IPS-18c (cell line): ENCODE data around the gene SPOCK1.

ENCODE experiments used
- H3K4me3 ChIP-seq: 2 replicates; pipeline ENCODE4 v1.7.0; 2013; ENCODE audit warnings: low read depth, mild to moderate bottlenecking, low read length, moderate library complexity; ENCODE audit not compliant: insufficient read depth
- H3K9me3 ChIP-seq: one replicate; pipeline ENCODE4 v1.6.1; 2013; ENCODE audit warnings: mild to moderate bottlenecking, low read length, moderate library complexity; ENCODE audit not compliant: control insufficient read depth, insufficient read depth

SPOCK1 gene

DNA sequence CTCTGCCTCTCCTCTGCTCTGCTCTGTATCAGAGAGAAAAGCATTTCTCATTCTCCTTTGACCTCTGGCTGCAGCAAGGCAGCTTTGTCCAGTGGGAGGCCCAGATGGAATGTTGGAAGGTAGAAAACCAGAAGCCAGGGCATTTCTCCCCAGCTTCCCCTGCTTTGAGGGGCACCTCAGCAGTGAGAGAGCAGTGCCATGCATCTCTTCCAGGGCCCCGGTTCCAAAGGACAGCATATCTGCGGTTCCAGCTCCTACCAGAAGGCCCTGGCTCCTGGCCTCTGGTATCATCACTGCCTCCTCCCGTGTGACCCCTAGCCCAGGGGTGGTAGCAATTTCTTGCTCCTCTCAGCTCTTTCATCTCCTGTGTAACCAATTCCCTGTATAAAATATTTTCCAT lies 190.8 kb downstream of the SPOCK1 start:
- Histone ChIP-seq H3K9me3 (no peaks in the 10 kb centered on the region), H3K4me3 (no peak overlapping the region)

DNA sequence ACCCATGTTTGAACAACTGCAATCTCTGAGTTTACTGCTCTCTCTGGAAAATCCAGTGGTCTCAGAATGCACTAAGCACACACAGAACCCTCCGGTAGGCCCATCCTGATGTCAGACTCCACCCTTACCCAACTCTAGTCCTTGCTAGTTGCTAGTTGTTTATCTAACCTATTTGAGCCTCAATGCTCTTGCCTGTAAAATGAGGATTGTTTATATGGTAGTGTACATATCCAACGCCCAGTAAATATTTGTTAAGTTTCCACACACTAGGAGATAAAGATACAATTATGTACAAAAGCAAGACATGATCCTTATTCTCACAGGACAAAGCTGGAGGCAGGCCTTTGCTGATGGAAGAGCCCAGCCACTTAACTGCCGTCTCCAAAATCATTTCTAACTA lies 192.2 kb downstream of the SPOCK1 start:
- H3K4me3 ChIP-seq, result no peak overlapping the region

DNA sequence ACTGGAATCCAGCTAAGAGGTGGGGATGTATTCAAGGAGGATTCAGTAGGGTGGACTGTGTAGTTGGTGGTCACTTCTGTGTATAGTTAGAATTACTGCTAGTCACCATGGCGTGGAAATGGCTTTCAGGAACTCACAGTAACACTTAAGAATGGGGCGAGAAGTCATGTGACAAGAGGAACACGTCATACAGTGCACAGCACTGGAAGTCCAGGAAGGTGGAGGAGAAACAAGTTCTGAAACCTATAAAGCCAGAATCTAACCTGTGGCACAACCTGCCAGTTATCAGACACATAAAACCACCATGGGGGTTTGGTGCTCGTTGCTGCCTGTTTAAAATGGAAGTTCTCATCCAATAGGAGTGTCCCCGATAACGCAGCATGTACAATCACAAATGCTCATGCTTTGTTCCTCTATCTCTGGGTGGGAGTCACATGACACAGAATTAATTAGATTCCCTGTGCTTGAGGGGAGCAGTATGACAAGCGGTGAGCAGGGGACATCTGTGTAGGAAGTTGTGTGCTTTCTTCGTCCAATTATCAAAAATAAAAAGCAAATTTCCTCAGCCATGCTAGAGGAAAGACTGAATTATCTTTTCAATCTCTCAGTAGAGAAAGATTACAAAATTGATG lies 193.0 kb downstream of the SPOCK1 start:
- Histone ChIP-seq H3K4me3 (no peak overlapping the region), H3K9me3 (no peaks in the 10 kb centered on the region)

More for the DNA sequence above, 192.2 kb downstream of the SPOCK1 start:
- H3K9me3 ChIP-seq, result no peaks in the 10 kb centered on the region

DNA sequence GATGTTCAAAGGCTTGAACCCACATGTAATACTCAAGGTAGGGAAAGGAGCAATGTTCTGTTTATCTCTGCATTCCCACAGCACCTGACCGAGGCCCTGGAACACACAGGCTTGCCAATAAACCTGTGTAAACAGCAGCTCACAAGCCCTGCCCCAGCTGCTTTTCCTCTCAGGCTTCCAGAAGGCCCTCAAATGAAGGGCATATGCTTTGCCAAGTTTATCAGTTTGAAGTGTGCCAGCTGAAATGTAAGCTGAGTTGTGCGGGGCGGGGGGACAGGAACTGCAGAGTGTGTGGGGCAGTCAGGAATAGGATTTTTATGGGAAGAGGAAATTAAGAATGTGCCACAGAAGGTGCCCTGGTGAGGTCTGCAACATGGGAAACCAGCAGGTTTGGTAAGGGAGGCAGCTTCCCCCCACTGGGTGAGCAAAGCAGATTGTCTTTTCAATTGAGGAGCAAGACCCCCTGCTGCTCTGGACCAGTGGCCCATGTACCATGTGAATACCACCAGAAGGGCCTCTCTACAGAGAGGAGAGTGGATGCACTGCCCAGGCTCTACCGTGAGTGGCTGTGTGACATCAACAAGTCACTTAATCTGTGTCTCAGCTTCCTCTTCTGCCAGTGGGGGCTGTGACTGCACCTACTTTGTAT lies 194.8 kb downstream of the SPOCK1 start:
- Histone ChIP-seq H3K9me3 (no peaks in the 10 kb centered on the region), H3K4me3 (no peak overlapping the region)

DNA sequence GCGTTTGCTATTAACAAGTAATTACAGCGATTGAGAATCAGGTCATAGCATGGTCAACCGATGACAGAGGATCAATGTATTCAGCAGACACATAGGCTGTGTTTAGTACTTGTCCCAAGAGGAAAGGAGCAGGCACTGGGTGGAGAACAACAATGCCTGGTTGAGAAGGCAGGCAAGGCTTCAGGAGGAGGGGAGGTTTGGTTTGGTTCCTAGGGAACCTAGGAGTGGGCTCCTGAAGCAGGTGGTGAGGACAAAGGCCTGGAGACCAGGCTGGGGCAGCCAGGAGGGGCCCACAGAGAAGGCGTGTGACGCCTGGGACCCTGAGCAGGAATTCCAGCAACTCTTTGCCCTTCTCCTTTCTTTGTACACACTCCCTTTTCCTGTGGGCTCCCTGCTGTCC lies 195.6 kb downstream of the SPOCK1 start:
- no peaks in the 10 kb centered on the region for H3K9me3 ChIP-seq
- no peak overlapping the region for H3K4me3 ChIP-seq

DNA sequence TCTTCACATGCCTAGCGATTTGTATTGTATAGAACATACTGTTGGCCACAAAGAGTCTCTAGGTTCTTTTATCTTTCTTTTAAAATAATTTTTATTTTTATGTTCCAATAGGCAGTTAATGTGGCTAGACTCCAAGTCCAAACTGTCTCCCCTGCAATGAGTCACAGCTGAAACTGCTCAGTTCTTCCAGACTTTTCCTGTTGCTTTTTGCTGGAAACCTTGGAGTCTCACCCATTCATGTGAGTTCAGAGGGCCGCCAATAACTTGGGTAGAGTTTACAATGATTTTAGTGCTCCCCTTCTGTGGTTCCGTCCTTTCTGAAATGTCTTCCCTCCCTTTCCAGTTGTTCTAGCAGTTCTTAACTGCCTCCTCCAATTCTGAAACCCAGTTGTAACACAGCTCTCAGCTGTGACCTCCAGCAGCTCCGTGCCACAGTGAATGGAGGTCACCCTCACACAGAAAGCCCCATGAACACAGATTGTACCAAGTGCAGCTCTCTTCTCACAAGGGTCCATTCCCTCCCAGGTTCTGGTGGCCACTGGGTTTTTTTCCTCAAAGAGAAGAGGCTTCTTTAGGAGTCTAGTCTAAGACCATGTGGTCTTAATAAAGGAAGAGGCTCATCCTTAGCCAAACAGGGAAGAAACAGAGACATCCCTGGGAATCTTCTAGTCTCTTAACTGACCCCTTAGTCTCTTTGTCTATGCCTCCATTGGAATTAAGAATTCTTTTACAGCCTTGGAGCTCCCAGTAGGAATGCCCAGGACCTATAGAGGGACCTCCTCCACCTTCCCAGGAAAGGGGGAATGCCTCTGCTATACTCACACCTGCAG lies 198.5 kb downstream of the SPOCK1 start:
- Histone ChIP-seq H3K4me3 (no peak overlapping the region), H3K9me3 (no peaks in the 10 kb centered on the region)

DNA sequence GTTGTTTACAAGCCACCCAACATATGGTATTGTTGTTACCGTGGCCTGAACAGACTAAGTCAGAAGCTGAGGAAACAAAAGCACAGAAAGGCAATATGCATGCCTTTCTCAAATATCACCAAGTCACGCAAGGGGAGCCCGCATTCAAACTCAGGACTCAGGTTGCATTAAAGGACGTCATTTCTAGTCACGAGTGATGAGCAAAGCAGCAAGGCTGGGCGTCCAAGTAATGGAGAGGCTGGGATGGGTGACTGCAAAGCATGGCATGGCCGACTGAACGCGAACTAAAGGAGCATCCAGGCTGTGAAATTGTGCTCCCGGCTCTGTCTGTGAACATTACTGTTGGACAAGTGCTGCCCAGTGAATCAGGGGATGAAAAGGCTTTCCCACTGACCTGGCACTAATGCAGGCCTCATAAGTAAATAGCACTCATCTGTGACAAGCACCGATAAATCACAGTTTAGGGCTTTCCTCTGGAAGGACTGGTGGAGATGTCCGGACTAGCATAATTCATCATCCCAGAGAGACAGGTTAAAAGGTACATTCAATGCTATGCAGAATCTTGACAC lies 202.8 kb downstream of the SPOCK1 start:
- Histone ChIP-seq H3K9me3 (no peaks in the 10 kb centered on the region), H3K4me3 (no peak overlapping the region)

DNA sequence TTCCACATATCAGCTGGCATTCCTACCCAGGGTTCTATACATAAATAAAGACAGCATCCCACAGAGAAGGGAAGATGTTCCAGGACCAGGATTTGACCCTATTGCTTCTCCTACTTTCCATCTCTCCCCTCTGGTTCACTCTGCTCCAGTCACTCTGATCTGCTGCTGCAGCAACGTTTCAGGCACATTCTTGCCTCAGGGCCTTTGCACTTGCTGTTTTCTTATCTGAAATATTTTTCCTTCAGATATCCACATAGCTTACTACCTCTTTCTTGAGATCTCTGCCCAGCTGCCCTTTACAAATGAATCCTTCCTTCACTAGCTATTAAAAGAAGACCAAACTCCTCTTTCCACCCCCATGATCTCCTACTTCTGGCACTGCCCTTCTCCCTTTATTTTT lies 204.5 kb downstream of the SPOCK1 start:
- Histone ChIP-seq H3K9me3 (no peaks in the 10 kb centered on the region), H3K4me3 (no peak overlapping the region)

DNA sequence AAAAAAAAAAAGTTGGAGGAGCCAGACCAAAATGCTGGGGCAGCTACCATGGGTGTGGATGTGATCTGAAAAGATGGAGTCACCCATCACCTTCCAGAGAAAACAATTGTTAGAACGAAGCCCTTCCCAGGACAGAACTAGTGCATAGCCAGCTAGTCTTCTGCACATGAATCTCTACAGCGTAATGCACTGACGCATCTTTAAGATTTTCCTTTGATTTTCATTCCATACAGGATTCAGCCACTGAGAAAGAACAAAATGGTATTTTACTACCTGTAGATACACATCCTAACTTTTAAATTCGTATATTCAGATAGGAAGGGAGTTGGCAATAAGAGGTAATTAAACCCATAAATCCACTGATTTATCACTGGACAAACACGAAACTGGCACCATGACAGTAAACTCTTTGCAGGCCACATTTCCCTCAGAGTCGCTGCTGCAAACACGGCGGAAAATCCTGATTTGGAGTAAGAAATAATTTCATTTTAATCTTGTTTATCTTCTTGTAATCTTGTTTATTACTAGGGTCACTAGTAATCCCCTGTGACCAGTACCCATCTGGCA lies 206.6 kb downstream of the SPOCK1 start:
- Histone ChIP-seq H3K4me3 (no peak overlapping the region), H3K9me3 (no peaks in the 10 kb centered on the region)

DNA sequence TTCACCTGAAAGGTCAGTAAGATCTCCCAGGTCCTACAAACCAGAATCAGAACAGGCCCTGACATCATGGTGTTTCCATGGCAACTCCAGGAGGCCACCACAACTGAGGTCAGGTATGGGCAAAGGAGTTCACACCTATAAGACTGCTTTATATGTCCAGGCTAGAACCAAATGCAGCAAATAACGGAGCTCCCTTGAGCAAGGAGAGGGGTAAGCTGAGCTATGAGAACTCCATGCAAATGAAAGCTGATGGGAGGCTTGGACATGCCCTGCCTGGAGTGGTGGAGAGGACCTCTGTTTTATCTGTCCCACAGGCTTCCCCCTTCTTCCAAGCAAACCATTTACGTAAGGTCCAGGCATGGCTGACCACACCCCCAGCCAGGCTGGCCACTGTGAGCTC lies 207.7 kb downstream of the SPOCK1 start:
- Histone ChIP-seq H3K4me3 (no peak overlapping the region), H3K9me3 (no peaks in the 10 kb centered on the region)

DNA sequence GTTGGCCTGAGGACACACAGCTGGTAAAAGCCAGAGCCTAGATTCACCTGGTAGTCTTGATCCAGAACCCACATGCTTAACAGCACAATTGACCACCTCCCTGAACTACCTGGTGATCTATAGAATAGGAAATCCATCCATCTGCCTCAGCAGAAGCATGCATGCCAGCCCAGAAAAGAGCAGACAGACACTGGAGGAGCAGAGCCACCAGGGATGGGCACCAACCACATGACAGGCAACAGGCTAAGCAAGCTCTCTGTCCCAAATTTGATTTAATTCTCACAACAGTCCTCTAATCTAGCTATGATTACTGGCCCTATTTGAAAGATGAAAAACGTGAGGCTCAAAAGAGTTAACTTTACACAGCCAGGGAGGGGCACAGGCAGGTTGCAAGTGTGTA lies 208.1 kb downstream of the SPOCK1 start:
- H3K9me3 ChIP-seq, result no peaks in the 10 kb centered on the region
- H3K4me3 ChIP-seq, result no peak overlapping the region

DNA sequence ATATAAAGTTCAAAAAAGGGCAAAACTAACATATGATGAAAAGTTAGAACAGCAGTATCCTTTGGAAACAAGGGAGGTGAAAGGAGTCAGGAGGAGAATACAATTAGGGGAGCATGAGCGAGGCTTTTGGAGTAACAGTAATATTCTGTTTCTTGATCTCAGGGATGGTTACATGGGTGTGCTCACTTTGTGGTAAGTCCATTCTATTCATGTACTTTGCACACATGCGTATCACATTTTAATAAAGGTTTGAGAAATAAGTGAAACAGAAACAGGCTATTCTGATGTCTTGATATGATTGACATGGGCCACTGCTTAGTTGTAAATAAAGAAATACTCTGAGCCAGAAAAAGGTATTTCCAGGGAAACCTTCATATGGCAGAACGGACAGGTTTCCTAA lies 208.8 kb downstream of the SPOCK1 start:
- no peaks in the 10 kb centered on the region for H3K9me3 ChIP-seq
- H3K4me3 ChIP-seq, result no peak overlapping the region

DNA sequence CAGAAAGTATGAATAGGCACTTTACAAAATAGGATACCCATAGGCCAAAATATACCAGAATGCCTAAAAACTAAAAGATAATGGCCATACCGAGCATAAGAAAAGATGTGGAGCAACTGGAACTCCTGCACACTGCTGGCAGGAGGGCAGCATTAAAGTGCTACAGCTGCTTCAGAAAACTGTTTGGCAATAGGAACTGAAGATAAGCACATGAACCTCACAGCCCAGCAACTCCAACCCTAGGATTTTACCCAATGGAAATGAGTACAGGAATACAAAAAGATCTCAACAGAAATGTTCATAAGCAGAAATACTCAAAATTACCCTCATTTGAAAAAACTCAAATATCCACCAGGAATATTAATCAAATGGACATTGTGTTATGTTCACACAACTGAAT lies 209.3 kb downstream of the SPOCK1 start:
- H3K9me3 ChIP-seq, result no peaks in the 10 kb centered on the region
- H3K4me3 ChIP-seq, result no peak overlapping the region

DNA sequence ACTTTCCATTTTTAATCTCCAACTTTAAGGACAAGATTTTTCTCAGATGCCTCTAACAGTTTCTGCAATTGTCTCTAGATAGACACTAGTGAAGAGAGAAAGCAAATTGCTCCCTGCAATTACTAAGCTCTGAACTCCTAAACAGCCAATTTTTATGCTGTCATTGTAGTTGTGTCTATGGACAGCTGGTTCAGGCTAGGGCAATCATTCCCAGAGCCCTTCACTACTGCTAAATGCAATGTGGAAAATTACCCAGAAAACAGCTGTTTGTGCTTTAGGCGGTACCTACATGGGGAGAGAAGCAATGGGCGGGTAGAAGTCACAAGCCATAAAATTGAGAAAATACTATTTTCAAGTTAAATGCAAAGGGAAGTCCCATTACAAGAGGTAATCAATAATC lies 211.6 kb downstream of the SPOCK1 start:
- no peak overlapping the region for H3K4me3 ChIP-seq
- no peaks in the 10 kb centered on the region for H3K9me3 ChIP-seq

DNA sequence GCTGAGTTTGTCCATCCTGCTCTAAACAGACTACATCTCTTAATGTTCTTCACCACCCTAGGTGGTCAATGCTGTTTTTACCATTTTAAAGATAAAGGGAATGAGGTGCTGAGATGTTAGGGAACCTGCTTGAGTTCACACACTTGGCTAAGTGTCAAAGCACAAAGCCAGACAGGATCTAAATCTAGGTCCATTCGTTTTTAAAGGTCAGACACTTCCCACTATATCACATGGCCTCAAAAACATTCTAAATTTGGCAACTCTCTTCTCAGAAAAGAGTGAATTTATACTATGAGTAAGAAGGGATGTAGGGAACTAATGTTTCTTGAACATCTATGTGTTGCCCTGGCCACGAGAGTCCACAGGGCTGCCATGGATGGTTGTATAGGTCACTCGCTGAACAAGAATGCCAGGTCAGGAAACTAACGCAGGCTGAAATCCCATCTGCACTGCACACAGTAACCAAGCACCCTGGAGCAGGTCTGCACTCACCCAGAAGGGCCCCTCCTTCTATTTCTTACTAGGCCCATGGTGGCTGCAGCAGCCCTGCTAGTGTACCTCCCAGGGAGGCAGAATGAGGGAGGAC lies 213.0 kb downstream of the SPOCK1 start:
- peaks cover 2% of the 10 kb centered on the region for H3K9me3 ChIP-seq
- H3K4me3 ChIP-seq, result no peak overlapping the region

DNA sequence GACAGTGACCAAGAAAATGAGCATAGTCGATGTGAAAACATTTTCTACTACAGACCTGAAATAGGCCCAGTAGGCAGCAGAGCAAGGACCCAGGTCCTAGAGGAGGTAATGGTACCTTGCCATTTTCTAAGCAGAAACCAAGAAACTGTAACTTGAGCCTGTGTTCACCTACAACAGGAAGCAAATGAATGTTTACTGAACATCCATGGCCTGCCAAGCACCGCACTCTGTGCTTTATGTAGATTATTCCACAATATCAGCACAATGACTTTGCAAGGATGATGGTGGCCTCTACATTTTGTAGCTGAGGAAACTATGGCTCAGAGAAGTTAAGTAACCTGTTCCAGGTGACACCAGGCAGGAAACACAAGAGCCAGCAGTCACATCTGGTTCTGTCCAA lies 215.3 kb downstream of the SPOCK1 start:
- H3K9me3 ChIP-seq, result peaks cover 2% of the 10 kb centered on the region
- no peak overlapping the region for H3K4me3 ChIP-seq

DNA sequence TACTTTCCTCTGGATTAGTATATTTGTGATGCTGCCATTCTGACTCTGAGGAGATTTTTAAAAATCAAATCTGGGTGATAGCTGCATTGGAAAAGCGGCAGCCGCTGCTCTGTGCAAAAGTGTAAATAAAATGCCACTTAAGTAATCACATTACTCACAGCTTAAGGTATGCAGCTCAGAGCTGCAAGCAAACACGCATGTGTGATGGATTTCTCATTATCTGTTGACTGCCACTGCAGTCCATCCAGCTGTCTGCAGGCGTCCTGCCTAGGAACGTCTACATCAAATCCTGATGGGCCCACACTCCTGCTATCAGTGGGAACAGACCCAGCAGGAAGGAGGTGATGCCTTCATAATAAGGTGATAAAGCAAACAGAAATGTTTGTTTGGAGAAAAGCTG lies 216.9 kb downstream of the SPOCK1 start:
- H3K9me3 ChIP-seq, result peaks cover 2% of the 10 kb centered on the region
- H3K4me3 ChIP-seq, result no peak overlapping the region
